ENCODE data around the gene RPS27L. TPM values are rescaled to one million over a fixed set of nuclear protein-coding genes. Genes with fewer than 3 reads are reported as not detected.

RPS27L gene
- total and polyA plus RNA-seq, 9 of the 15 experiments (the other 6 are each of a cell fraction or from before 2014, with no cell fraction given), result 72.2 to 382 (median 116) TPM

- TF ChIP-seq ZNF592 (IDR thresholded peaks at IDR 0.05) (peak; percentile 33; the same call in 1 of the 2 replicates), CREB1 (IDR thresholded peaks at IDR 0.05) (no peak), CREB1 (CRISPR knock-in tag; IDR thresholded peaks at IDR 0.05) (peak; percentile 63), POLR2B (IDR thresholded peaks at IDR 0.05; ENCODE audit: low read depth, partially characterized antibody) (peak; percentile 94), ZFP91 (CRISPR knock-in tag; IDR thresholded peaks at IDR 0.05) (peak; percentile 64; the same call in 1 of the 2 replicates), KDM4B (IDR thresholded peaks at IDR 0.05; ENCODE audit: borderline replicate concordance in 2 of 2, low read depth in 1 of 2) (0 out of 4 replicates have a peak, but pooled peaks of 1 of the 2 experiments have one; percentile 39), BRF1 (IDR thresholded peaks at IDR 0.05; ENCODE audit: borderline replicate concordance, extremely low read depth, insufficient read length) (no peak), SMAD3 (CRISPR knock-in tag; conservative IDR thresholded peaks at IDR 0.05) (no peak; the same call in 1 of the 2 replicates), HMG20B (CRISPR knock-in tag; IDR thresholded peaks at IDR 0.05) (no peak), SMARCC2 (IDR thresholded peaks at IDR 0.05; ENCODE audit: low read depth) (peak; percentile 31; the same call in 1 of the 2 replicates), TEAD4 (IDR thresholded peaks at IDR 0.05; ENCODE audit: low read length) (peak; percentile 25), TEAD4 (CRISPR knock-in tag; IDR thresholded peaks at IDR 0.05; ENCODE audit: borderline replicate concordance) (no peak), CEBPB (tag; IDR thresholded peaks at IDR 0.05) (peak; percentile 48), MBD2 (IDR thresholded peaks at IDR 0.05; ENCODE audit: borderline replicate concordance, low read depth) (peak; percentile 70), NFIC (IDR thresholded peaks at IDR 0.05) (peak; percentile 15), ETS2 (tag; IDR thresholded peaks at IDR 0.05; ENCODE audit: borderline replicate concordance, poor library complexity, severe bottlenecking) (no peak), HMG20A (CRISPR knock-in tag; conservative IDR thresholded peaks at IDR 0.05) (no peak), HCFC1 (IDR thresholded peaks at IDR 0.05; ENCODE audit: low read depth, low read length) (peak; percentile 61), ZNF232 (CRISPR knock-in tag; IDR thresholded peaks at IDR 0.05) (0 out of 2 replicates have a peak, but pooled peaks have one; percentile 17)
- TF ChIP-seq, protein P1, sequence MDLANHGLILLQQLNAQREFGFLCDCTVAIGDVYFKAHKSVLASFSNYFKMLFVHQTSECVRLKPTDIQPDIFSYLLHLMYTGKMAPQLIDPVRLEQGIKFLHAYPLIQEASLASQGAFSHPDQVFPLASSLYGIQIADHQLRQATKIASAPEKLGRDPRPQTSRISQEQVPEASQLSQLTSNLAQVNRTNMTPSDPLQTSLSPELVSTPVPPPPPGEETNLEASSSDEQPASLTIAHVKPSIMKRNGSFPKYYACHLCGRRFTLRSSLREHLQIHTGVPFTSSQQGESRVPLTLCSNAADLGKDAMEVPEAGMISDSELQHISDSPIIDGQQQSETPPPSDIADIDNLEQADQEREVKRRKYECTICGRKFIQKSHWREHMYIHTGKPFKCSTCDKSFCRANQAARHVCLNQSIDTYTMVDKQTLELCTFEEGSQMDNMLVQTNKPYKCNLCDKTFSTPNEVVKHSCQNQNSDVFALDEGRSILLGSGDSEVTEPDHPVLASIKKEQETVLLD (IDR thresholded peaks at IDR 0.05), result peak; percentile 84
These were observed at the start of gene RPS27L (continued) for GRCh38 chr15:63157118-63157843.

Measured in K562 (cell line).